PC-9 (cell line): Measurements from ENCODE around the gene DBP. TPM values are rescaled to one million over a fixed set of nuclear protein-coding genes. Genes with fewer than 3 reads are reported as not detected.
A peak's percentile ranks its signal among the peaks of the same experiment; 100 is the strongest.
"Not testable (repeated sequence)": the region's sequence is repeated elsewhere in the genome, so short reads cannot be mapped to it uniquely, and the experiment has no call there.

Experiments
- BruUV-seq: library from RNA; stranded (reverse); fragments of 400-500 nt; replicated peaks from 2 replicates; lab custom pipeline; 2021; lab: Mats Ljungman, UMichigan
- CTCF ChIA-PET: fragments of 300-600 bp; sonication (Branson Sonifier 250); formaldehyde crosslinking; loops from one replicate; lab custom pipeline; 2022; ENCODE audit warnings: antibody characterized with exemption; lab: Charles Lee
- POLR2A ChIA-PET: fragments of 300-600 bp; sonication (Branson Sonifier 250); formaldehyde crosslinking; loops from one replicate; lab custom pipeline; 2022; ENCODE audit warnings: antibody characterized with exemption; ENCODE audit not compliant: unreplicated experiment; lab: Charles Lee
- DNase-seq, 2 experiments: peaks; one replicate each; pipeline versions ENCODE4 v3.0.0 to v3.0.0-alpha.2; 2015 to 2022; ENCODE audit warnings: mixed read lengths in 1 of 2
- H2AFZ ChIP-seq: fragments of 200-600 bp; sonication (generic); 2 replicates; pipeline ENCODE4 v1.8.1; 2017; ENCODE audit warnings: antibody characterized with exemption
- H3F3A ChIP-seq: fragments of 200-600 bp; sonication (generic); 2 replicates; pipeline ENCODE4 v1.8.1; 2017; ENCODE audit warnings: antibody characterized with exemption, mild to moderate bottlenecking, low read depth; ENCODE audit not compliant: insufficient read depth
- H3K27ac ChIP-seq: fragments of 200-600 bp; sonication (generic); 2 replicates; pipeline ENCODE4 v1.6.1; 2016; ENCODE audit warnings: mixed run types
- H3K27me3 ChIP-seq: fragments of 200-600 bp; sonication (generic); 2 replicates; pipeline ENCODE4 v1.6.1; 2016; ENCODE audit warnings: low read depth, mixed run types; ENCODE audit not compliant: insufficient read depth
- H3K36me3 ChIP-seq: fragments of 200-600 bp; sonication (generic); 2 replicates; pipeline ENCODE4 v1.6.1; 2016; ENCODE audit warnings: low read depth, mixed run types
- H3K4me1 ChIP-seq: fragments of 200-600 bp; sonication (generic); replicated peaks from 2 replicates; pipeline ENCODE4 v1.6.1; 2016; ENCODE audit warnings: mixed run types; ENCODE audit not compliant: insufficient read depth
- H3K4me2 ChIP-seq: fragments of 200-600 bp; sonication (generic); 2 replicates; pipeline ENCODE4 v1.6.1; 2017; ENCODE audit warnings: mixed run types
- H3K4me3 ChIP-seq: fragments of 200-600 bp; sonication (generic); 2 replicates; pipeline ENCODE4 v1.6.1; 2016; ENCODE audit warnings: mixed run types
- H3K79me2 ChIP-seq: fragments of 200-600 bp; sonication (generic); 2 replicates; pipeline ENCODE4 v1.6.1; 2017; ENCODE audit warnings: low read depth, mixed run types
- H3K9me2 ChIP-seq: fragments of 200-600 bp; sonication (generic); 2 replicates; pipeline ENCODE4 v1.8.1; 2017; ENCODE audit warnings: mild to moderate bottlenecking; ENCODE audit not compliant: insufficient read depth
- H3K9me3 ChIP-seq: fragments of 200-600 bp; sonication (generic); 2 replicates; pipeline ENCODE4 v1.8.1; 2016; ENCODE audit warnings: low read depth; ENCODE audit not compliant: insufficient read depth
- H4K20me1 ChIP-seq: fragments of 200-600 bp; sonication (generic); 2 replicates; pipeline ENCODE4 v1.8.1; 2017; ENCODE audit not compliant: insufficient read depth
- EZH2 ChIP-seq: fragments of 200-600 bp; sonication (generic); IDR thresholded peaks from 2 replicates; pipeline ENCODE4 v1.8.0; 2017; ENCODE audit warnings: antibody characterized with exemption, low read depth
- intact Hi-C: fragments of 100-400 bp; cut with micrococcal nuclease; formaldehyde crosslinking; loops from one replicate; pipeline ENCODE4 v1.10.0; 2022; ENCODE audit not compliant: unreplicated experiment
- total RNA-seq: library from RNA; stranded (reverse); gene quantifications from 2 replicates; pipeline ENCODE4 v1.2.3, GENCODE V29; 2021
- TF ChIP-seq, protein P1 (sequence below): fragments of 200-600 bp; sonication (generic); conservative IDR thresholded peaks from 2 replicates; pipeline ENCODE4 v1.6.1; 2017; ENCODE audit warnings: mixed run types, antibody characterized with exemption, mild to moderate bottlenecking, moderate library complexity

The DBP gene
- total RNA-seq, 1 experiment from 2014 or later = 48.2 TPM

DNA sequence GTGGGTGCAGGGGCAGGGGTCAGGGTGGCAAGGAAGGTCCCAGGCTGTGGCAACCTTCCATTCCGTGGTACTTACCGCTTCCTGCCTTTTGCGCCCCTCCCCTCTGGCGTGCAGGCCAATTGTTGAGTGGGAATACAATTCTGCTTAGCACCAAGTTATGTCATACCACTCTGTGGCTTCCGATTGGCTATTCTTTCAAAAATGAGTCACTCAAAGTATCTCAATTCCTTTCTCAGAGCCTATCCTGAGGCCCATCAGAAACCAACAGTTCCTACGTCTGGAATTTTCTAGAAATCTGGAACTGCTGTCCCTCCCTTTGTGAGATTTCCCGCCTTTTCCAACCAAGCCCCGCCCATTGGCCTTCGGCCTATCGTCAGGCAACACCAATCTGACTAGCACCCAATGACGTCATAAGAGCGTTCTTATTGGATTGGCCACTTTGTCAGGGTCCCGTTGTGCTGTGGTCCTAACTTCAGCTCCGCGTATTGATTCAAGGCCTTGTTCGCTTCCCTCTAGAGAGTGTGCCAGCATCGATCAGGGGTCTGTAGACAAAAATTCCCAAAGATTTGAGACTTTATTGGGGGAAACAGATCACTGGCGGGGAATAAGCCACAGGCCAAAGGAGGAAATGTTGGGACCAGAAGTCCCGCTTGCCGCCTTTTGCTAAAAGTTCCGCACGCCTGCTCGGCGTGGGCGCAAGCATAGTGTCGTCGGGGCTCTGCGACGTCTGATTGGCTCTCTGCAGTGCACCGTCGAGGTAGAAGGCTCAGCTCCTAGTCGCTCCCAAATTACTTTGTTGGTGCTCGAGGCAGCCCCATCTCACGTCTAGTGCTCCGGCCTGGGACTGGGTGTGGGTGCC lies 23.9 kb upstream of the DBP start:
- TF ChIP-seq, protein P1, sequence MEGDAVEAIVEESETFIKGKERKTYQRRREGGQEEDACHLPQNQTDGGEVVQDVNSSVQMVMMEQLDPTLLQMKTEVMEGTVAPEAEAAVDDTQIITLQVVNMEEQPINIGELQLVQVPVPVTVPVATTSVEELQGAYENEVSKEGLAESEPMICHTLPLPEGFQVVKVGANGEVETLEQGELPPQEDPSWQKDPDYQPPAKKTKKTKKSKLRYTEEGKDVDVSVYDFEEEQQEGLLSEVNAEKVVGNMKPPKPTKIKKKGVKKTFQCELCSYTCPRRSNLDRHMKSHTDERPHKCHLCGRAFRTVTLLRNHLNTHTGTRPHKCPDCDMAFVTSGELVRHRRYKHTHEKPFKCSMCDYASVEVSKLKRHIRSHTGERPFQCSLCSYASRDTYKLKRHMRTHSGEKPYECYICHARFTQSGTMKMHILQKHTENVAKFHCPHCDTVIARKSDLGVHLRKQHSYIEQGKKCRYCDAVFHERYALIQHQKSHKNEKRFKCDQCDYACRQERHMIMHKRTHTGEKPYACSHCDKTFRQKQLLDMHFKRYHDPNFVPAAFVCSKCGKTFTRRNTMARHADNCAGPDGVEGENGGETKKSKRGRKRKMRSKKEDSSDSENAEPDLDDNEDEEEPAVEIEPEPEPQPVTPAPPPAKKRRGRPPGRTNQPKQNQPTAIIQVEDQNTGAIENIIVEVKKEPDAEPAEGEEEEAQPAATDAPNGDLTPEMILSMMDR = no peak
- TF ChIP-seq EZH2 = no peak
- ChIA-PET POLR2A (no interaction called here), CTCF (no interaction called here)
- BruUV-seq = no TSS peak
- Histone ChIP-seq H3K4me3 (no peak overlapping the region), H3K4me2 (no peak overlapping the region), H3K36me3 (no peaks in the 10 kb centered on the region), H3K9me3 (no peaks in the 10 kb centered on the region), H3K9me2 (no peaks in the 10 kb centered on the region), H3K27me3 (no peaks in the 10 kb centered on the region), H3F3A (peaks cover 14% of the 10 kb centered on the region), H3K4me1 (peaks cover 5% of the 10 kb centered on the region; the same call in 1 of the 2 replicates), H3K79me2 (no peaks in the 10 kb centered on the region), H2AFZ (no peak overlapping the region), H3K27ac (no peak overlapping the region), H4K20me1 (no peaks in the 10 kb centered on the region)
- DNase-seq = peak; percentile 73 to 81
- intact Hi-C loops = no loop called here

DNA sequence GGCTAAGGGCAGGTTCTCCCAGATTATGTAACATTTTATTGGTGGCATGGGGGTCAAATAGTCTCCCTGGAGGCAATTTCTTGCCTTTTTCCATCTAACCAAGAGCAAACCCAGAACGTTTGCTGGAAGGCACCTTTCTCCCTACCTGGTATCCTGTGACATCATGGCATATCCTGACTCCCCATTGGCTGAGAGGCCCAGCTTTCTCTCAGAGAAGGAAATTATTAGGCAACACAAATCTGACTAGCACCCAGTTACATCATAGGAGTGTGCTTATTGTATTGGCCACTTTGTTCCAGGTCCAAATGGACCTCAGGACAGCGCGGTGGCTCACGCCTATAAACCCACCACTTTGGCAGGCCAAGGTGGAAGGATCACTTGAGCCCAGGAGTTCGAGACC lies 22.6 kb upstream of the DBP start:
- TF ChIP-seq, protein P1 = no peak
- TF ChIP-seq EZH2 = no peak
- Histone ChIP-seq H3K36me3 (no peaks in the 10 kb centered on the region), H3K27ac (no peak overlapping the region), H3K4me2 (no peak overlapping the region), H3K9me2 (no peaks in the 10 kb centered on the region), H3K4me1 (peaks cover 5% of the 10 kb centered on the region; the same call in 1 of the 2 replicates), H3K27me3 (no peaks in the 10 kb centered on the region), H3K4me3 (no peak overlapping the region), H3F3A (peaks cover 14% of the 10 kb centered on the region), H3K9me3 (no peaks in the 10 kb centered on the region), H3K79me2 (no peaks in the 10 kb centered on the region), H4K20me1 (no peaks in the 10 kb centered on the region), H2AFZ (no peak overlapping the region)
- DNase-seq = peak in 1 of 2 experiments; percentile 58
- CTCF ChIA-PET = no interaction called here
- POLR2A ChIA-PET = interaction anchor here (0.6 kb wide), 1 partner anchor 793 kb away, joined by 4 read pairs; no protein-coding TSS in a partner anchor
- intact Hi-C loops = no loop called here
- BruUV-seq = no TSS peak

DNA sequence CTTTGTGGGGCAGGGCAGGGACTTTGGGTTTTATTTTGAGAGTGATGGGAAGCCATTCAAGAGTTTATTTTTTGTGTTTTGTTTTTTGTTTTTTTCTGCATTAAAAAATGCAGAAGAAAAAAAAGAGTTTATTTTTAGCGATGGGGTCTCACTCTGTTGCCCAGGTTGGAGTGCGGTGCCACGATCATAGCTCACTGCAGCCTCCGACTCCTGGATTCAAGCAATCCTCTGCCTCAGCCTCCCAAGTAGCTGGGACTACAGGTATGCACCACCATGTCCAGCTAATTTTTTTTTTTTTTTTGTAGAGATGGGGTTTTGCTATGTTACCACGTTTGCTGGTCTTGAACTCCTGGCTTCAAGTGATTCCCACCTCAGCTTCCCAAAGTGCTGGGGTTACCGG lies 21.3 kb upstream of the DBP start:
- CTCF ChIA-PET = interaction anchor here (0.6 kb wide), 2 partner anchors 184 to 540 kb away, joined by 3 to 6 read pairs; no protein-coding TSS in a partner anchor
- no peak overlapping the region for H3K4me3 ChIP-seq
- no peaks in the 10 kb centered on the region for H3K9me3 ChIP-seq
- BruUV-seq = no TSS peak
- no peak overlapping the region for H3K4me2 ChIP-seq
- H3K27me3 ChIP-seq = no peaks in the 10 kb centered on the region
- no peaks in the 10 kb centered on the region for H3K79me2 ChIP-seq
- H4K20me1 ChIP-seq = no peaks in the 10 kb centered on the region
- intact Hi-C loops = no loop called here
- H3K36me3 ChIP-seq = no peaks in the 10 kb centered on the region
- TF ChIP-seq, protein P1 = no peak
- TF ChIP-seq EZH2 = no peak
- H2AFZ ChIP-seq = no peak overlapping the region
- H3F3A ChIP-seq = peaks cover 14% of the 10 kb centered on the region
- no peak for DNase-seq
- POLR2A ChIA-PET = interaction anchor here (0.5 kb wide), 1 partner anchor 62 kb away, joined by 3 read pairs; no protein-coding TSS in a partner anchor
- H3K4me1 ChIP-seq = peaks cover 5% of the 10 kb centered on the region; the same call in 1 of the 2 replicates
- H3K9me2 ChIP-seq = no peaks in the 10 kb centered on the region
- H3K27ac ChIP-seq = no peak overlapping the region

DNA sequence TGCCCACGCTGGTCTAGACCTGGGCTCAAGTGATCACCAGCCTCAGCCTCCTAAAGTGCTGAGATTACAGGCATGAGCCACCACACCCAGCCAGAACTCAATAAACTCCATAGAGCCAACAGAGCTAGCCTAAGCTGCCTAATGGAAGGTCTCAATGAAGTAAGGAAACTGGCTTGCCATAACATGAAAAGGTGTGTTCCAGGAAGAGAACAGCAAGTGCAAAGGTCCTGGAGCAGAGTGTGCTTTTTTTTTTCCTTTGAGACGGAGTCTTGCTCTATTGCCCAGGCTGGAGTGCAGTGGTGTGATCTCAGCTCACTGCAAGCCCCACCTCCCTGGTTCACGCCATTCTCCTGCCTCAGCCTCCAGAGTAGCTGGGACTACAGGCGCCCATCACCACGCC lies 20.6 kb upstream of the DBP start:
- H3K4me2 ChIP-seq, H4K20me1 ChIP-seq, H3K27me3 ChIP-seq, H3K4me3 ChIP-seq, BruUV-seq, H2AFZ ChIP-seq, DNase-seq, H3K4me1 ChIP-seq, H3K27ac ChIP-seq, H3K36me3 ChIP-seq, intact Hi-C loops, H3K79me2 ChIP-seq, H3K9me2 ChIP-seq, H3K9me3 ChIP-seq: not testable (repeated sequence)
- peaks cover 14% of the 10 kb centered on the region for H3F3A ChIP-seq
- ChIA-PET POLR2A (interaction anchor here (0.6 kb wide), 1 partner anchor 700 kb away, joined by 15 read pairs; no protein-coding TSS in a partner anchor), CTCF (interaction anchor here (0.6 to 0.7 kb wide), 2 partner anchors 9 to 17 kb away, joined by 3 to 5 read pairs; no protein-coding TSS in a partner anchor)
